HG03095 (cell line): ENCODE results near the gene TIMM13.
"Not testable (repeated sequence)": the region's sequence is repeated elsewhere in the genome, so short reads cannot be mapped to it uniquely, and the experiment has no call there.

ENCODE experiments used
- ATAC-seq: cut with Tn5 transposase; IDR thresholded peaks from one replicate; pipeline ENCODE4 v1.9.1; 2021; ENCODE audit warnings: moderate library complexity; ENCODE audit not compliant: unreplicated experiment

TIMM13 gene

DNA sequence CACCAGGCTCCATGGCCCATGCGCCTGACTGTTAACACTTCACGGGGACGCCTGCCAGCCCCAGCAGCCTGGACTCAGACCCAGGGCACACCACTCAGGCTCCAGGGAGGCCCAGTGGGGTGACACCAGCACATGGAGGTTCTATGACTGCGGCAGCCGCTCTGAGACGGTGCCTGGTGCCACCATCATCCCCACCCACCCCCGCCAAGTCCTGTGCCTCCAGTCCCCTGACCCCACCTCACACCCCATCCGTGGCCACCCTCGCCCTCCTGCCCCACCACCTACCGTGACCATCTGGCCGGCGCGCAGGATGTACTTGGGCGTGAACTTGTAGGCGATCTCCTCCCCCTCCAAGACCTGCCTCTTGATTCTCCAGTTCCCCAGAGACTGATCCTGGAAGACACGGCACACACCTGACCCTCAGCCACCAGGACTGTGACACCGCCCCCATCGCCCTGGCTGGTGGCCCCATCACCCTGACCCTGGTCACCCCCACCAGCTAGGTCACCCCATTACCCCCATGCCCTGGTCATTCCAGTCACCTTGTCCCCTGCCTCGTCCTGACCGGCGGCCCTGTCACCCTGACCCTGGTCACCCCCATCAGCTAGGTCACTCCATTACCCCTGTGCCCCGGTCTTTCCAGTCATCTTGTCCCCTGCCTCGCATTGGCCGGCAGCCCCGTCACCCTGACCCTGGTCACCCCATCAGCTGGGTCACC, 4.9 kb upstream of the TIMM13 start:
- no peak for ATAC-seq

DNA sequence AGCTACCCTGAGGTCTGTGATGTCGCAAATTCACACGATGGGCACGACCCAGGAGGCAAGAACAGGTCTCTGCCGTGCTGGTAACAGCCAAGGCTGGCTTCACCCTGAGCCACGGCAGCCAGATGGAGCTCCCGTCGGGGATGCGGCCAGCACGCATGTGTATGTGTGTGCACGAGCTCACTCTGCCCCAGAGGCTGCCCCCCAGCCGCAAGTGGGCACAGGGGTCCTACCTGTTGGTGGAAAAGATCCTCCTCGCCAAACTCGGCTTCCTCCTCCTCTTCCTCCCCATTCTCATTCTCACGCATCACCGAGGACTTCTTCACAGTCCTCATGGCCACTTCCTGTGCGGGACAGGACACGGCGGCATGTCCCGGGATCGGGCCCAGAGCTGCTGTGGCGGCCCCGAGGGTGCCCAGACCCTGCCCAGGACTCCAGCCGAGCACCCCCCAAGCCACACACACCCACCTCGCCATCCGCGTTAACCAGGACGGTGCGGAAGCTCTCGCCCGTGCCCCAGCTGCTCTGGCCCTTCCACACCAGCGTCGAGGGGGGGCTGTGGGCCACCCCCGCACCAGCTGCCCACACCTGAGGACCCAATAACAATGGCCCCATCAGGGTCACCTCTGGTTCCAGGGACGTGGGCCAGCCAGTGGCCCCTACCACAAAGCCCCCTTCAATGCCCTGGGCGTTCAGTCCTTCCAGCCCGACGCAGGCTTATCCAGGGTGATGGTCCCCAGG, 4.1 kb upstream of the TIMM13 start:
- no peak for ATAC-seq

DNA sequence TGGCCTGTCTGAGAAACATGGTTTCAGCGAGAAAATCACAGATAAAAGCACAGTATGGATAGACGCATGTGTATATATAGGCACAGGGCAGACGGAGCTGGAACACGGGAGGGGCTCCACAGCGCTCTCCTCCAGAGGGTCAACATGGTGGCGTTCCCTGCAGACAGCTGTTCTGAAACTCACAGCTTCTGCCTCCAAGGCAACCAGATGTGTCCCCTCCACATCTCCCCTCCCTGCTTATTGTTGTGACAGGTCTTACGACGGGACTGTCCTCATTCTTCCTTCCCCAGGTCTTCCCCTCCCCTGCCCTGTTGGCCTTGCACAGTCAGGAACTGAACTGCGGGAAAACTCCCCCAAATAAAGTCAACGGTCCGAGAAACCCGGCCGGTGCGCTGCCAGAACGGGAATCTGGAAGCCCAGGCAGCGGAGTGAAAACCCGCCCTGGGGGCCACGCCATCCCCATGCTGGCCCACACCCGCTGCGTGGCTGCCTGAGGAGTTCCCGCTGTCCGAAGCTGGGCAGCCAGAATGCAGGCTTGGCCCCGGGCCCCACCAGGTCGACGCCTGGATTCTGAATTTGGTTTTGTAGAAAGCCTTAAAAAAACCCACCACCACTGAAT, 2.6 kb upstream of the TIMM13 start:
- no peak for ATAC-seq

DNA sequence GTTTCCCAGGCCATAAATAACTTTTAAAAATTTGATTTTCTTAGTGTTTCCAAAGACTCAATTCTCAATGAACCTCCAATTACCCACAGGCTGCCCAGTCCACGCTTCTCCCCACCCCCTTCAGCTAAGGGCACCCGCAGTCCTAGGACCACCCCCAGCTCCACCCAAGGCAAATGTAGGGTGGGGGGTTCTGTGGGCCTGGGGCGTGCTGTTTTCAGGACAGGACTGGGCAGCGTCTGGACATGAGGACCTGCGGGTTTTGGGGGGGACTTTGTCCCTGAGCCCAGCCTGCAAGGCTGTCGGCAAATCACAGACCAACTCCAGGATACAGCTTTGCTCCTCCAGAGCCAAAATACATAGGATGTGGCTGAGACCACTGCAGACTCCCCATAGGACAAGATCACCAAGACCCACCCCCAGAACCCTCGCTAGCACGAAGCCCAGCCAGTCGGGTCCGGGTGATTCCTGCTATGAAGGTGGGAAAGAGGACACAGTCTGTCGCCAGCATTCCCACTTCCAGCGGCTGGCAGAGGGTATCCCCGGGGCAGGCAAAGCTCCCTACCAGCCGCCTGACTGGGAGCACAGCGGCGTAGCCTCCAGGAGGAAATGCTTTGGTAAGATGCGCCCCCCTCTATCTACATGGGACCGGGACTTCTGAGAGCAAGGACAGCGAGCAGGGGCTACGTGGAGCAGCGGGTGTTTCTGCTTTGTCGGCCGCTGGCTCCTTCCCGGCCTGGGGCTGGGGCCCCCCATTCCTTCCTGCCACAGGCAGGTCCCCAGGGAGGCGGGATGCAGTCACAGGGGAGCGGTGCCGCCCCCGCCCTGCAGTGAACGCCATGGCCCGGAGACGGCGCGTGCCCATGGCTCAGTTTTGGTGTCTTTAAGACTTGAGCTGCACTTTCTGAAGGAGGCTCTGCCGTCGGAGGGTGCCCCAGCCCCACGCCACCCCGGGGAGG, 1.6 kb upstream of the TIMM13 start:
- no peak for ATAC-seq

DNA sequence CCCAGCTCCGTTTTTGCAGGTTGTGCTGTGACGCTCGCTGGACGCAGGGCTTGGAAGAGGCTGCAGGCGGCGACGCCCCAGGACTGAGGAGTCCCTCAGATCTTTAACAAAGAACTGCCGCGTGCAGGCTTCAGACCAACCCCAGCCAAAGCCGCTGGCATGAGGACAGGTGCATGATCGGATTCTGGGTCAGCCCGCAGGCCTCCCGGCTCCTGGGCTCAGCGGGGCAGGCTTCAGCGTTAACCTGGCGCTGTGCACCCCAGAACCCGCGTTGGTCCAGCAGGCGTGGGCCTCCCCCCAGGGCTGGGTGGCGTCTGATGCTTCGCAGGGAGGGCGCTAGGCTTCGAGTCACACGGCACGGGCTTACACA, 920 bp upstream of the TIMM13 start:
- no peak for ATAC-seq

DNA sequence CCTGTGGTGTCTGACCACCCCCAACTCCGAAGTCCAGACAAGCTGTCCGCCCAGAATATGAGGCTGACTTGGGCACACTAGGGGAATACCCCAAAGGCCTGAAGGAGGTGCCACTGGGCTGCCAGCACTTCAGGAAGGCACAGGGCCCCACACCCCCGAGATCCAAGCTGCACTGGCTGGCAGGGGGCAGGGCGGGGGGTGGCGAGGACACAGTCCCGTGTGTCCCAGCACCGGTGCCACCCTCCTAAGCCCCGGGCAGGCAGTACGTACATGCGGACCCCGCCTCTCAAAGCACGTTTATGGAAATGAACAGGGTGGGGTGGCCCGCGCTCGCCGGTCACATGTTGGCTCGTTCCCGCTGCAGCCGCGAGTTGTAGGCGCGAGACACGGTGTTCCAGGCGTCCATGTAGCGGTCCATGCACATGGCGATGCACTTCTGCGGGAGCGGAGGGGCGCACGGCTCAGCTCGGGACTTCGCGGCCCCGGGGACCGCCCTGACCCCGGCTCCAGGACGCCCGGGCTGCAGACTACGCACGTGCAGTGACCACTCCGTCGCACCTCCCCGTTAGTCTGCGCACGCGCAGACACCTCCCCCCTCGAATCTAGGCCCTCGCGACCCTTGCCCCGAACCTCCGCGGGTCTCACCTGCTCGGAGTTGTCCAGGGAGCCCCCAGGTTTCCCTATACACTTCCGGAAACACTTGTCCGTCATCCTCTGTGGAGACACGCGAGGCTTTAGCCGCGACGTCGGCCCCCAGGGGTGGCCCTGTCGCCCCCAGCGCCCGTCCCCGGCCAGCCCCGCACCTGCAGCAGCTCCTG, 566 bp downstream of the TIMM13 start:
- ATAC-seq, result peak; percentile 9

DNA sequence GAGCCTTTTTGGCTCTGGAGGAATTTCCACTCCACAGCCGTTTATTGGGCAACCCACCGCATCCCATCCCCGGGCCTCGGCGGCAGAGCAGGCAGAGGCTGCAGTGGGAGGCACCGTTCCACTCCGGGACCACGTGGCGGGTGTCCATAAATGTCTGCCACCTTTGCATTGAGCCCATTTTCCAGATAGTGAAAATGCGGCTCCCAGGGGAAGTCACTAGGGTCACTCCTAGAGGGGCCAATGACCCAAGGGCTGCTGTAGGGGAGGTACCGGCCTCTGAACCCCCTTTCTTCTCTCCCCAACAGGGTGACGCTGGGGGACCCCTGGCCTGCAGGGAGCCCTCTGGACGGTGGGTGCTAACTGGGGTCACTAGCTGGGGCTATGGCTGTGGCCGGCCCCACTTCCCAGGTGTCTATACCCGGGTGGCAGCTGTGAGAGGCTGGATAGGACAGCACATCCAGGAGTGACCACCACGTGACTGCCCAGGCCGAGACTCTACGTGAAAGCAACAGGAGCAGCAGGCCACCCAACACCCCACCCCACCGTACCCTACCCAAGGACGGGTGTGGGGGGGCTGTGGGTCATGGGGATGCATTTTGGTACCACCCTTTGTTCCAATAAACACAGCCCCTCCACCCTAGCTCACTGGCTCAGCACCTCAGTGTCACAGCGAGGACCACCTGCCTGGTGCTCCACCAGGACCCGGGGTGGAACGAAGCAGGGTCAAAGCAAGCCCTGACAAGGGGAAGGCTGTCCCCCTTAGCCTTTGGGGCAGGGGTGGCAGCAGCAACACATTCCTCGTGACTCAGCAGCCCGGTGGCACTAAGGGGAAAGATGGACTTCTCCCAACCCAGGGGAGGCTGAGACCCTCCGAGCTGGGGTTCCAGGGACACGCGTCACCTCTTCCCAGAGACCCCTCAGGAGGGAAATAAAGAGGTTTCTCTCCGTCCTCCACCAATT, 1.5 kb downstream of the TIMM13 start:
- ATAC-seq, result no peak

DNA sequence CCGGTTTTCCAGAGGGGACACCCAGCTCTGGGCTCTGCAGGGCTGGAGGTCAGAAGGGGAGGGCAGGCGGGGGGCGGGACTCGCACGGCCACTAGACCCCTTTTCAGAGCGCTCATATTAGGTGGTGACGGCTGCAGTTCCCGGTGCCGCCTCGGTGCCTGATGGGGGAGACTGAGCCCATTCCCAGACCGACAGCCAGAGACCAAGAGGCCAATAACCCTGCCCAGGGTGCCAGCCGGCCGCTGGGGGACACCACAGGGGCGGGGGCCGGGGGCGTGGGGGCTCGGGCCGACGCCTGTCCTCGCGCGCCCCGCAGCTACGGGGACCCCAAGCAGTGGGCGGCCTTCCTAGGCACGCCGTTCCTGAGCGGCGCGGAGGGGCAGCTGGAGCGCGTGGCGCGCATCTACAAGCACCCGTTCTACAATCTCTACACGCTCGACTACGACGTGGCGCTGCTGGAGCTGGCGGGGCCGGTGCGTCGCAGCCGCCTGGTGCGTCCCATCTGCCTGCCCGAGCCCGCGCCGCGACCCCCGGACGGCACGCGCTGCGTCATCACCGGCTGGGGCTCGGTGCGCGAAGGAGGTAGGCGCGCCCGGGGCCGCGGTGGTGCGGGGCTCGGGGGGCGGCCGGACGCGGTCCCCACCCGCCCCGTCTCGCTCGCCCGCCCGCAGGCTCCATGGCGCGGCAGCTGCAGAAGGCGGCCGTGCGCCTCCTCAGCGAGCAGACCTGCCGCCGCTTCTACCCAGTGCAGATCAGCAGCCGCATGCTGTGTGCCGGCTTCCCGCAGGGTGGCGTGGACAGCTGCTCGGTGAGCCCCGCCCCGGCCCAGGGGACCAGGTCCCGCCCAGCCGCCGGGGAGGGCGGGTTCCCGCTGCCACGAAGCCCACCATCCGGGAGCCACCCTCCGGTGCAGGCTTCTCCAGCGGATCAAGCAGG, 2.4 kb downstream of the TIMM13 start:
- no peak for ATAC-seq

DNA sequence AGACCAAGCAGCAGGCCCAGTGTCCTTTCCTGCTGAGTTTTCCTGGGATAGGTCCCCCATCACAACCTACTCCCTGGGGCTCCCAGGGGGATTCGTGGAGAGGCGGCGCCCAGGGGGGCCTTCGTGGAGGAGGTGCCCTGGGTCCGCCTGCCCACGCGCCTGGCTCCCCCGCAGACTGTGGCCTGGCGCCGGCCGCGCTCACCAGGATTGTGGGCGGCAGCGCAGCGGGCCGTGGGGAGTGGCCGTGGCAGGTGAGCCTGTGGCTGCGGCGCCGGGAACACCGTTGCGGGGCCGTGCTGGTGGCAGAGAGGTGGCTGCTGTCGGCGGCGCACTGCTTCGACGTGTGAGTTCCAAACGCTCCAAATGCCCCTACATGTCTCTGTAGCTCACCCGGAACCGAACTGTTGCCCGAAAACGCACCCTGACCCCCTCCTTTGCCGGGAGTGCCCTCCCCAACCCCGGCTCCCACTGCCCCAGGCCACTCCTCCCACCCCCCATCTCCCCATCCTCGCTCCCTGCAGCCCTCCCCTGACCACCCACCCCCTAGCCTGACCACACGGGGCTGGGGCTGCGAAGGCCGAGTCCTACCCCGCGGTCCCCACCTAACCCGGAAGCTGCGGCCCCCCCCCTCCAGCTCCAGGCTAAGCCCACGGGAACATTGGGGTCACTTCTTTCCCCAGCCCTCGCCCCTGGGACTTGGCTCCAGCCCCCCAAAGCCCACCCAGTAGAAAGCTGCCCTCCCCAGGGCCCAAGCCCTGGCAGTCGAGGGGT, 3.3 kb downstream of the TIMM13 start:
- ATAC-seq, result no peak

DNA sequence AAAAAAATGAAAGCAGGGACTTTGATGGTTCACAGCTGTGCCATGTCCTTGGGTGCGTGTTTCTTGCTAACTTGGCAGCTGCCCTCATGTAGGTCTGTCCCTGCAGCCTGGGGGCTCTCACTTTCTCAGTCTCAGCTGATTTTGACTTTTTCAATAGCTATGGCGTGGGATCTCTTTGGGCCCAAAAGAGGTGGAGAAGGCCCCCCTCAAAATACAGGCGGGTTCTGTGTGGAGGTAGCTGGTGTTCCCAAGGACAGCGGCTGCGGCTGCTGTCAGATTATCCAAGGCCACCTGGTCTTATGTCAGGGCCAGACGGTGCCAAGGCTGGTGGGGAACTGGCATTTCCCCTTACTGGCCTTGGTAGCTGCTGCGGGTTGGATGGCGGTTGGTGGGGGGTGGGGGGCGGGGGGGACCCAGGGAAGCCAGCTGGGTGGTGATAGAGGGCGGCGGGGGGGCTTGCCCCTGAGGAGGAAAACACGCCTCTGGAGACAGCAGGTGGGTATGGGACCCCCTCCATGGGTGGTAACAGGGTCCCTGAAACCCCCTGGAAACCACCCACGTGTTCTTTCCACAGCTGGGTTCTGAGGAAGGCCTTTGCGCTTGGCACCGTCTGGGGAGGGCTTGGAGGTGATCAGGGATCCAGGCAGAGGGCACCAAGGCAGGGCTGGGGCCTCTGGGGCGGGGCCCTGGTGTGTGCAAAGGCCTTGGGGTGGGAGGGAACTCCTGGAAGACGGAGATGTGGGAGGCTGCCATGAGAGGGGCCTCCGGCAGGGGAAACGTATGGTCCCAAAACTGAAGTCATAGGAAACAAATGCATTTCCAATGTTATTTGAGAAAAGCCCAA, 4.1 kb downstream of the TIMM13 start:
- ATAC-seq, result no peak

DNA sequence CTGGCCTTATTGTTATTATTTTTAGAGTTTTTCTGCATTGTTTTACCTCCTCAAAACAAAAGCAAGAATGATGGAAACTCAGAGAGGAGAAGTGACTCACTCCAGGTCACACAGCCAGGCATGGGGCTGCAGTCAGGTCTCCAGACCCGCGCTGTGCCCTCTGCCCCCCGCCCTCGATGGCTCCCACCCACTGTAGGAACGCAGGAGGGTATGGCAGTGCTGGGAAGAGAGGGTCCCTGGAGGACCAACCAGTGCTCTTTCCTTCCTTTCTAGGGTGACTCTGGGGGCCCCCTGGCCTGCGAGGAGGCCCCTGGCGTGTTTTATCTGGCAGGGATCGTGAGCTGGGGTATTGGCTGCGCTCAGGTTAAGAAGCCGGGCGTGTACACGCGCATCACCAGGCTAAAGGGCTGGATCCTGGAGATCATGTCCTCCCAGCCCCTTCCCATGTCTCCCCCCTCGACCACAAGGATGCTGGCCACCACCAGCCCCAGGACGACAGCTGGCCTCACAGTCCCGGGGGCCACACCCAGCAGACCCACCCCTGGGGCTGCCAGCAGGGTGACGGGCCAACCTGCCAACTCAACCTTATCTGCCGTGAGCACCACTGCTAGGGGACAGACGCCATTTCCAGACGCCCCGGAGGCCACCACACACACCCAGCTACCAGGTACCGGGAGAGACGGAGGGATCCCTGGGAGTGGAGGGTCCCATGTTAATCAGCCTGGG, 5.6 kb downstream of the TIMM13 start:
- no peak for ATAC-seq

DNA sequence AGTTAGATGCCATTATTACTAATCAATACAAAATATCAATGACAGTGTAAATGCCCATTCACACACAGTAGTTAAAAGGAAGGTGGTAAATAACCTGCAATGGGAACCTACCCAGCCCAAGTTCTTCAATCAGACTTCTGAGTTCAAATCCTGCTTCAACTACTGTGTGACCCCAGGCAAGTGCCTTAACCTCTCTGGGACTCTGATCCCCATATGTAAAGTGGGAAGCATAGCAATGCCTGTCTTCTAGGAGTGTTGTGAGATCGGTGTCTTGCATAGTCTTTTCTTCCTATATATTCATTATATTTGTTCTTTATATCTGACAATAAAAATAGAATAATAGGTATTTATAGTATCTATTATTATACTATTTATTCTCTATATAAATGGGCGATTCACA, 6.9 kb downstream of the TIMM13 start:
- no peak for ATAC-seq

DNA sequence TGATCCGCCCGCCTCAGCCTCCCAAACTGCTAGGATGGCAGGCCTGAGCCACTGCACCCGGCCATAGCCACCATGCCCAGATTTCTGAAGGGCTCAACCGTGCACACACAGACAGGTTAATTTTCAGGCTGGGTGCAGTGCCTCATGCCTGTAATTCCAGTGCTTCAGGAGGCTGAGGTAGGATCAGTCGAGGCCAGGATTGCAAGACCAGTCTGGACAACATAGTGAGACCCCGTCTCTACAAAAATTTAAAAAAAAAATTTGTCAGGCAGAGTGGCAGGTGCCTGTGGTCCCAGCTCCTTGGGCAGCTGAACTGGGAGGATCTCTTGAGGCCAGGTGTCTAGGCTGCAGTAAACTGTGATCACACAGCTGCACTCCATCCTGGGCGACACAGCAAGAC, 7.6 kb downstream of the TIMM13 start:
- ATAC-seq, result no peak

DNA sequence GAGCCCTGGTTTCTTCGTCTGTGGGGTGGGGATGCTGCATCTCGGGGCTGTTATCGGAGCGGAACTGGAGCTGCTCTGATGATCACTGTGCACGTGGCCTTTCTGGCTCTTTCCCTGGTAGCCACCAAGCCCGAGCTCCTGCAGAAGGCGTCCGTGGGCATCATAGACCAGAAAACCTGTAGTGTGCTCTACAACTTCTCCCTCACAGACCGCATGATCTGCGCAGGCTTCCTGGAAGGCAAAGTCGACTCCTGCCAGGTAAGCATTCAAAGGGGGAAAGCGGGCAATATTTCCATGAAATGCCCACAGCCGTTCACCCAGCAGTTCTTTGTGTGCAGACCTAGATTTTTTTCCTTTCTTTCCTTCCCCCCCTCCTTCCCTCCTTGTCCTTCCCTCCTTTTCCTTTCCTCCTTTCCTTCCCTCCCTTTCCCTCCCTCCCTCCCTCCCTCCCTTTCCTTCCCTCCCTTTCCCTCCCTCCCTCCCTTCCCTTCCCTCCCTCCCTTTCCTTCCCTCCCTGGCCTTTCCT, 9.4 kb downstream of the TIMM13 start:
- ATAC-seq, result no peak

DNA sequence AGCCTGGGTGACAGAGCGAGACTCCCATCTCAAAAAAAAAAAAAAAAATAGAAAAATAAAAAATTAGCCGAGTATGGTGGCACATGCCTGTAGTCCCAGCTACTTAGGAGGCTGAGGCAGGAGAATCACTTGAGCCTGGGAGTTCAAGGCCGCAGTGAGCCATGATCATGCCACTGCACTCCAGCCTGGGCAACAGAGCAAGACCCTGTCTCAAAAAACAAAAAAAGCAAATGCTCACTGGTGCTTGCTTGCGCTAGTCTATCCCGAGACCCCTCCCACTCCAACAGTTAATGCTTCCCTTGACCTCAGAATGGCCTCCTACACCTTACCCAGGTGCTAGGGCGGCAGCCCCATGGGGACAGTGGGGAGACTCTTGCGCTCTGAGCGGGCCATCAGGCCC, 9.9 kb downstream of the TIMM13 start:
- ATAC-seq, result not testable (repeated sequence)
